Gastrocnemius medialis (tissue), 4 donors: ENCODE measurements around the gene RRAD.

ENCODE experiments used
- CTCF ChIP-seq, 5 experiments: fragments of 450-650 bp in 3 of 5; fragments of 200-600 bp in 2 of 5; sonication (generic) in 2 of 5; IDR thresholded peaks in 4 of 5; conservative IDR thresholded peaks in 1 of 5; 1 replicate in 4 of 5; 2 replicates in 1 of 5; pipeline ENCODE4 v1.5.1; 2016 to 2019; ENCODE audit warnings: antibody characterized with exemption in 5 of 5, mild to moderate bottlenecking in 3 of 5, moderate library complexity in 3 of 5
- POLR2A ChIP-seq, 2 donors: fragments of 450-650 bp; IDR thresholded peaks; one replicate each; pipeline ENCODE4 v1.6.1; 2017; ENCODE audit warnings: antibody characterized with exemption in 2 of 2, mild to moderate bottlenecking in 2 of 2, moderate library complexity in 2 of 2

- TF ChIP-seq CTCF (IDR thresholded peaks at IDR 0.05 in 4 of 5, conservative IDR thresholded peaks at IDR 0.05 in 1 of 5) (no peak), POLR2A (IDR thresholded peaks at IDR 0.05) (no peak)
Measured at GRCh38 chr16:66923866-66924265, 1.5 kb downstream of the RRAD start.
